K562 (cell line): Measurements from ENCODE around the gene TICAM1. TPM values are rescaled to one million over a fixed set of nuclear protein-coding genes. Genes with fewer than 3 reads are reported as not detected.

ENCODE experiments used
- ETV5 ChIP-seq: sonication (generic); formaldehyde crosslinking; IDR thresholded peaks from 2 replicates; pipeline ENCODE4 v1.4.0; 2020; ENCODE audit warnings: low read depth, mild to moderate bottlenecking, missing genetic modification reagents
- FOXJ2 ChIP-seq: fragments of 200-800 bp; sonication (Bioruptor generic); IDR thresholded peaks from 2 replicates; pipeline ENCODE4 v1.6.1; 2016; ENCODE audit warnings: missing genetic modification characterization, missing compliant biosample characterization
- GTF3C2 ChIP-seq: IDR thresholded peaks from 3 replicates; pipeline ENCODE4 v1.6.1; 2011; ENCODE audit warnings: borderline replicate concordance, mild to moderate bottlenecking, moderate library complexity; ENCODE audit not compliant: insufficient read length; ENCODE audit errors: extremely low read depth
- HDAC3 ChIP-seq: fragments of 450-650 bp; IDR thresholded peaks from 2 replicates; pipeline ENCODE4 v1.6.1; 2018; ENCODE audit warnings: borderline replicate concordance, mild to moderate bottlenecking, moderate library complexity; ENCODE audit not compliant: partially characterized antibody
- HES1 ChIP-seq: fragments of 450-650 bp; IDR thresholded peaks from 2 replicates; pipeline ENCODE4 v1.6.1; 2016; ENCODE audit warnings: low read depth, mild to moderate bottlenecking, moderate library complexity
- MAFG ChIP-seq: fragments of 450-650 bp; conservative IDR thresholded peaks from 2 replicates; pipeline ENCODE4 v1.6.1; 2016; ENCODE audit warnings: missing genetic modification characterization, missing compliant biosample characterization
- MTF1 ChIP-seq: fragments of 250-450 bp; sonication (Bioruptor Pico); IDR thresholded peaks from 2 replicates; pipeline ENCODE4 v1.9.0; 2021; ENCODE audit warnings: moderate library complexity, mild to moderate bottlenecking, inconsistent platforms, borderline replicate concordance
- NBN ChIP-seq: fragments of 450-650 bp; IDR thresholded peaks from 2 replicates; pipeline ENCODE4 v1.6.1; 2016; ENCODE audit warnings: low read depth, mild to moderate bottlenecking
- NR3C1 ChIP-seq: sonication (generic); formaldehyde crosslinking; IDR thresholded peaks from 2 replicates; pipeline ENCODE4 v1.8.1; 2022; ENCODE audit warnings: missing genetic modification reagents
- NRF1 ChIP-seq, 2 experiments: fragments of 450-650 bp; IDR thresholded peaks in 1 of 2; conservative IDR thresholded peaks in 1 of 2; 2 replicates each; pipeline ENCODE4 v1.6.1; 2014; ENCODE audit warnings: mild to moderate bottlenecking in 2 of 2
- PRPF4 ChIP-seq: fragments of 200-400 bp; formaldehyde crosslinking; IDR thresholded peaks from one replicate; pipeline ENCODE4 v1.6.1; 2017; ENCODE audit warnings: low read length, low read depth, mild to moderate bottlenecking; ENCODE audit not compliant: insufficient read depth, poor library complexity, severe bottlenecking
- SETDB1 ChIP-seq: IDR thresholded peaks from one replicate; pipeline ENCODE4 v1.6.1; 2012; ENCODE audit warnings: low read length, control low read depth, inconsistent platforms
- SPI1 ChIP-seq: IDR thresholded peaks from 2 replicates; pipeline ENCODE4 v1.6.1; 2011; ENCODE audit warnings: low read depth, low read length, control low read depth, borderline replicate concordance
- SRF ChIP-seq, 2 experiments: fragments of 250-450, 450-650 bp in 1 of 2; sonication (Bioruptor Pico) in 1 of 2; sonication (generic) in 1 of 2; formaldehyde crosslinking; IDR thresholded peaks; 2 replicates each; pipeline versions ENCODE4 v1.5.0 to v1.5.1; 2020 to 2022; ENCODE audit warnings: mild to moderate bottlenecking in 1 of 2, missing genetic modification reagents in 1 of 2
- THRAP3 ChIP-seq: fragments of 450-650 bp; IDR thresholded peaks from 2 replicates; pipeline ENCODE4 v1.6.1; 2016; ENCODE audit warnings: mild to moderate bottlenecking, inconsistent platforms, borderline replicate concordance
- XRCC3 ChIP-seq: fragments of 450-650 bp; IDR thresholded peaks from 2 replicates; pipeline ENCODE4 v1.6.1; 2017; ENCODE audit warnings: mild to moderate bottlenecking, moderate library complexity
- ZBTB9 ChIP-seq: fragments of 450-650 bp; formaldehyde crosslinking; IDR thresholded peaks from 2 replicates; pipeline ENCODE4 v1.4.0; 2020; ENCODE audit warnings: mild to moderate bottlenecking, moderate library complexity
- ZNF133 ChIP-seq: fragments of 250-450 bp; sonication (Bioruptor Pico); IDR thresholded peaks from 2 replicates; pipeline ENCODE4 v1.4.0; 2020; ENCODE audit warnings: mild to moderate bottlenecking
- ZNF146 ChIP-seq: IDR thresholded peaks from one replicate; pipeline ENCODE4 v1.6.1; 2018; ENCODE audit warnings: missing compliant biosample characterization; ENCODE audit not compliant: unreplicated experiment
- ZNF174 ChIP-seq: fragments of 250-450 bp; sonication (Bioruptor Pico); IDR thresholded peaks from 2 replicates; pipeline ENCODE4 v1.4.0; 2020; ENCODE audit warnings: mild to moderate bottlenecking
- ZNF277 ChIP-seq: fragments of 250-450 bp; sonication (Bioruptor Pico); IDR thresholded peaks from 2 replicates; pipeline ENCODE4 v1.8.0; 2022; ENCODE audit warnings: inconsistent platforms, mild to moderate bottlenecking, moderate library complexity, borderline replicate concordance
- ZNF316 ChIP-seq: fragments of 450-650 bp; IDR thresholded peaks from 2 replicates; pipeline ENCODE4 v1.6.1; 2016
- ZNF408 ChIP-seq: fragments of 250-450 bp; sonication (Bioruptor Pico); IDR thresholded peaks from 2 replicates; pipeline ENCODE4 v1.4.0; 2020; ENCODE audit warnings: low read depth, mild to moderate bottlenecking, moderate library complexity
- polyA plus RNA-seq, 8 experiments: library from polyadenylated mRNA; depleted of rRNA in 4 of 8; stranded (reverse) in 5 of 8; unstranded in 3 of 8; fragments of >200 nt; fragmentation: Nextera tagmentation in 2 of 8; fragmentation: Illumina TruSeq in 1 of 8; extraction: Ambion mirVana in 2 of 8; extraction: Trizol in 1 of 8; gene quantifications; 2 replicates each; pipeline versions ENCODE4 v1.2.1 to v1.2.3, GENCODE V29; 2011 to 2014; ENCODE audit warnings: inconsistent platforms in 1 of 8, missing spikeins in 1 of 8
- total RNA-seq, 7 experiments: library from RNA; depleted of rRNA in 6 of 7; stranded (reverse); fragments of >200 nt in 6 of 7; fragmentation: Illumina TruSeq in 2 of 7; extraction: Trizol in 2 of 7; gene quantifications; 2 replicates each; pipeline versions ENCODE4 v1.2.1 to v1.2.3, GENCODE V29; 2011 to 2021; ENCODE audit warnings: low replicate concordance in 1 of 7

The TICAM1 gene
- total and polyA plus RNA-seq, 9 of the 15 experiments (the other 6 are each of a cell fraction or from before 2014, with no cell fraction given) = 0.07 to 11.6 (median 1.5) TPM

- TF ChIP-seq NRF1 (conservative IDR thresholded peaks at IDR 0.05 in 1 of 2, IDR thresholded peaks at IDR 0.05 in 1 of 2) (peak; percentile 53 to 64), MAFG (tag) (no peak), HDAC3 (no peak), MTF1 (CRISPR knock-in tag) (no peak), SRF (CRISPR knock-in tag; IDR thresholded peaks at IDR 0.05) (no peak), ZNF277 (CRISPR knock-in tag) (no peak), FOXJ2 (tag) (peak; percentile 43; the same call in 1 of the 2 replicates), ZNF316 (peak; percentile 52), ZNF174 (CRISPR knock-in tag) (no peak), PRPF4 (no peak), NR3C1 (CRISPR knock-in tag) (no peak), GTF3C2 (no peak), ZNF133 (CRISPR knock-in tag) (no peak), NBN (peak; percentile 91), THRAP3 (no peak), SETDB1 (no peak), ETV5 (CRISPR knock-in tag) (no peak), SPI1 (no peak), ZNF408 (CRISPR knock-in tag) (no peak), HES1 (peak; percentile 19; the same call in 1 of the 2 replicates), XRCC3 (no peak), ZBTB9 (CRISPR knock-in tag) (peak; percentile 47; the same call in 1 of the 2 replicates), ZNF146 (no peak)
Observed at GRCh38 chr19:4867534-4868285, 36.2 kb upstream of the TICAM1 start, which contains the start of gene PLIN3 (continued).
